G401 (cell line): Measurements from ENCODE around the gene EFCAB13. TPM values are rescaled to one million over a fixed set of nuclear protein-coding genes. Genes with fewer than 3 reads are reported as not detected.
A peak's percentile ranks its signal among the peaks of the same experiment; 100 is the strongest.

ENCODE experiments used
- DNase-seq: peaks from one replicate; pipeline ENCODE4 v3.0.0-alpha.2; 2015; ENCODE audit warnings: low spot score
- in situ Hi-C: cut with HindIII; loops from 2 replicates; pipeline ENCODE4 v1.10.0; 2016; ENCODE audit warnings: low sequenced_read_pairs, mixed read lengths
- total RNA-seq: library from RNA; depleted of rRNA; stranded (reverse); fragments of >200 nt; shearing (Covaris generic); gene quantifications from 2 replicates; pipeline ENCODE4 v1.2.3, GENCODE V29; 2014; rRNA removed

The EFCAB13 gene, protein sequence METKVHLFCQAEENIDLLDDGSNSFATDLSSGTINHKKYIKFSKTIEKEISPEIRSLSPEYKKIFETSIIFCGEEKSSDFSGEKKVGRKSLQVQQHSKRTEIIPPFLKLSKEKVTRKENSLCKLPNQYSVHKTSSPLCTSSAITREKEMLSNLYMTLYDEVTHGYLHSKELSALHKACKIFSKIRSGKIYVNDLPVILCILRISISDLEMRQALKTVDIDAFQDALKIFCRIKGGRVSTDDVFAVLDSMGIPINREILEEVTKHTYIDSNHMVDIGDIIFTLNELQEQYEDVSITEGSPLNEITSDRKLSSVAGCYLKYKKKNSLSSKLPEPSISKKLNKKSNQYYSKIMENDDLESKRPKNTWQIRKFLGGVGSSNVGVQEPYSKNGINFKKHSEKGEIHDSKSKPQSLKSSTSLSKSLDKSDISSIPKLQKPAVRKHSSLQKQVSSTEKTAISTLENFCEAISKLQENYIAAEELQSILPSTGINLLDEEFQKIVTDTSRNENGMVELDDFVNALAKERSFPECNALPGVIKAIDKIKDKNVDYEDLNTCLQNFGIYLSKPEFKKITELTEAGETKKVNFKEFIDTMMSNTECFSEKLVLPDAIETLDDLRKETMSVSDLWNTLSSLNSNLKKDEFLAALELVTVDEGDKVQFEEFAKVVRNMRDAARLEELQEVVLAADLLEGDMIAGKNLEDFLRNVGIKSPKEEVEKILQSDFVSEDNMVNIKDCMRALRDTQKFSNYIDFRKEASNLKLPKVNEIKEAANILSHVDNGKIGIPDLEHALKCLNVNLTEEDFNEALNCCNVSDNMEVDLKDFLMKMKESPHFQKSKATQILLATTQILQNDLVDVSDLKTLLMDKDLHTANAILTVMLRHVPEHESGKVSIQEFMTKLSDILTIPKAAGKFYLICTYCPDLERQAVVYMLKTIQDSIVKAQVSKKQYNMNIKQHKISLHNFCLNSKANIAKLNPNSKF
- total RNA-seq: not detected in 2 replicates

- in situ Hi-C loops: no loop called here
- DNase-seq: peak; percentile 8
Observed at GRCh38 chr17:47323382-47324223, at the start of gene EFCAB13. EFCAB13 (plus strand) TSS chr17:47323955; CDS start chr17:47328354, 4,399 bp downstream.

DNA sequence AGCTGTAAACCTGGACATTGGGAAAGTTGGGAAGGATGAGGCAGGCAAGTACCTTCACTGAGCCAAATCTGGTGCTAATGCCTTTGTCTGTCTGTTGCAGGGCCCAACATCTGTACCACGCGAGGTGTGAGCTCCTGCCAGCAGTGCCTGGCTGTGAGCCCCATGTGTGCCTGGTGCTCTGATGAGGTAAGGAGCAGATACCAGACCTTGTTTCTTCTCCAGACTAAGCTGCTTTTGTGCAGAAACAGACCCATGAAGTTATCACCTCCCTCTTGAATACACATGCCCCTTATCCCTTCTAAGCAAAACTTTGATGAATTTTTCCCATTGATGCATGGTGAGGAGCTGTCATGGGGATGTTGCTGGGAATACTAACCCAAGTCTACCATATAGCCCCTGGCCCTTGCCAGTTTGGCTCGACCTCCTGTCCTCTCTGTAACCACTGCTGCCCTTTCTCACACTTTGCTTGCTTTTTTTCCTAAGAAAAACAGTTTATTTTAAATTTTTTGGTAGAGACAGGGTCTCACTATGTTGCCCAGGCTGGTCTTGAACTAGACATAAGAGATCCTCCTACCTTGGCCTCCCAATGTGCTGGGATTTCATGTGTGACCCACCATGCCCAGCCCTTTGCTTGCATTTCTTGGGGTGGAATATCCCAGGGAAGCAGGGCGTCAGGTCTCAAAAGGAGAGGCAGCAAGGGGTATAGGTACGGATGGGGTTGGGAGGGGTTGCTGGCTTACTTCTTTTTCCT is 49.3 kb upstream of the EFCAB13 start:
- no peak for DNase-seq
- in situ Hi-C loops: no loop called here

DNA sequence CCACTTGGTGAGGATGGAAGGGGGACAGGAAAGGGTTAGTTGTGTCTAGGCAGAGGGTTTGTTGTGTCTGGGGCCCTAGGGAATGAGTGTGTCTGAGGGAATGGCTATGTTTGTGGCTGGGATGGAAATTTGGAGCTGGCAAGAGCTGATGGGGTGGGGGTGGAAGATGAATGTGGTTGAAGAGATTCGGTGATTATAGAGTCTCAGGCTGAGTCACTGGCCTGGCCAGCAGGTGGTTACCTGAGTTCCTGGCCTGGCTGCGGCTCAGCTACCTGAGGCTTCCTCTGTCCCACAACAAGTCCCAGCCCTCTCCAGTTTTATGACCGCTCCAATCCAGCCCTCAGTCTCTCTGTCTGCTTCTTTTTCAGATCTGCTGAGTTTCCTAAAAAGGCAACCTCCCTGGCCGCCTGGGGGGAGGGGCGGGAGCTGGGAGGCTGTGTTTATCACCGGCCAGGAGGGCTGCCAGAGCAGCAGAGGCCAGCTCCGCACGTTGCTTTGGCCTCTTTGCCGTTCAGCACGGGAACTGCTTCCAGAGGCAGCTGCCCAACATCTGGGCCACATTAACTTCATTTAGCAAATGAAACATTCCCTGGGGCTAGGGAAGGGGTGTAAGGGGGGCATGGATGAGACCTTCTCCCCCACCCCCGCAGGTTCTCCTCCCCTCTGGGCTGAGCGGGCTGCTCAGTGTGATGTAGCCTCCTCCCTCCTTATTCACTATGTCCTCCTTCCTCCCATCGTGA is 48.3 kb upstream of the EFCAB13 start:
- no peak for DNase-seq
- in situ Hi-C loops: no loop called here

- DNase-seq: no peak
- in situ Hi-C loops: no loop called here
Observed at GRCh38 chr17:47276444-47276843, 47.3 kb upstream of the EFCAB13 start.

GRCh38 chr17:47276868-47277267 is 46.9 kb upstream of the EFCAB13 start:
- in situ Hi-C loops: no loop called here
- DNase-seq: no peak

DNA sequence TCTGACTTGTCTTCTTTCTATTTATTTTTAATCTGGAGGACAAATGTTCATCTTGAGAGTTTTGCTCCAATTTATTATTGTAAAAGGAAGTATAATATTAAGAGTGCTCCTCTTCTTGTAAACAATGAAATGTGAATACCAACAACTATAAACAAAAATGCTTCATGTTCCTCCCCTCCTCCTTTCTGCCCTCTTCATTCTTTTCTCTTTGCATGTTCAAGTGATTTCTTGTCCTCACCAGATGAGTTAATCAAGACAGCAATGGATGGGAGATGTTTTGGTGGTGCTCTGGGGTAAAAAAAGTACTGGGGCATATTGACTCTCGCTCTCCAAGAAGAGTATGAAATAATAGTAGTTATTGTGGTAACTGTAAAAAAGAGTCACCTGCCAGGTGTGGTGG is 45.8 kb upstream of the EFCAB13 start:
- DNase-seq: no peak
- in situ Hi-C loops: no loop called here

- peak; percentile 19 for DNase-seq
- in situ Hi-C loops: no loop called here
Observed at GRCh38 chr17:47278561-47278960, 45.2 kb upstream of the EFCAB13 start.

GRCh38 chr17:47279062-47279801 is 44.5 kb upstream of the EFCAB13 start:
- in situ Hi-C loops: no loop called here
- no peak for DNase-seq

DNA sequence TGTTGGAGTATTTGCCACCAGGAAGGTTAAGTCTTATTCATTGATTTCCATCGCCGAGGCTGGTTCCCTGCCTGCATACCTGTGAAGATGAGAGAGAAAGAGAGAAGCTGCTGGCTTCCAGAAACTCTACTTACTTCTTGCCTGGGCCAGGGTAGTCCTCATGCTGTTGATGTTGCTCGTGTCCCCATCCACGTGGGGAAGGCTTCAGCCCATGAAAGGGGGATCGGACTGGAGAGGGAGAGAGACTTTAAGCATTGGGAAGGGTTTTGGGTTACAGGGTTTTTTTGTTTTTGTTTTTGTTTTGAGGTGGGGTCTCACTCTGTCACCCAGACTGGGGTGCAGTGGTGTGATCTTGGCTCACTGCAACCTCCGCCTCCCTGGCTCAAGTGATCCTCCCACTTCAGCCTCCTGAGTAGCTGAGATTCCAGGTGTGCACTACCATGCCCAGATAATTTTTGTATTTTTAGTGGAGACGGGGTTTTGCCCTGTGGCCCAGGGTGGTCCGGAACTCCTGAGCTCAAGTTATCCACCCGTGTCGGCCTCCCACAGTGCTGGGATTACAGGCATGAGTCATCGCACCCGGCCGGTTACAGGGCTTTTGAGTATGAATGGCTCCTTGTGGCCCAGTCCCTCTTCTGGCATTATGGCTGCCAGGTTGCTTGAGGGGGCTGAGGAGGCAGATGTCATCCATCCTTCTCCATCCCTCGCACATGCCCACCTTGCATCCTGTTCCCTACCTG is 43.5 kb upstream of the EFCAB13 start:
- no peak for DNase-seq
- in situ Hi-C loops: no loop called here

GRCh38 chr17:47281216-47281615 is 42.5 kb upstream of the EFCAB13 start:
- in situ Hi-C loops: no loop called here
- no peak for DNase-seq

GRCh38 chr17:47285003-47285402 is 38.8 kb upstream of the EFCAB13 start:
- no peak for DNase-seq
- in situ Hi-C loops: no loop called here

DNA sequence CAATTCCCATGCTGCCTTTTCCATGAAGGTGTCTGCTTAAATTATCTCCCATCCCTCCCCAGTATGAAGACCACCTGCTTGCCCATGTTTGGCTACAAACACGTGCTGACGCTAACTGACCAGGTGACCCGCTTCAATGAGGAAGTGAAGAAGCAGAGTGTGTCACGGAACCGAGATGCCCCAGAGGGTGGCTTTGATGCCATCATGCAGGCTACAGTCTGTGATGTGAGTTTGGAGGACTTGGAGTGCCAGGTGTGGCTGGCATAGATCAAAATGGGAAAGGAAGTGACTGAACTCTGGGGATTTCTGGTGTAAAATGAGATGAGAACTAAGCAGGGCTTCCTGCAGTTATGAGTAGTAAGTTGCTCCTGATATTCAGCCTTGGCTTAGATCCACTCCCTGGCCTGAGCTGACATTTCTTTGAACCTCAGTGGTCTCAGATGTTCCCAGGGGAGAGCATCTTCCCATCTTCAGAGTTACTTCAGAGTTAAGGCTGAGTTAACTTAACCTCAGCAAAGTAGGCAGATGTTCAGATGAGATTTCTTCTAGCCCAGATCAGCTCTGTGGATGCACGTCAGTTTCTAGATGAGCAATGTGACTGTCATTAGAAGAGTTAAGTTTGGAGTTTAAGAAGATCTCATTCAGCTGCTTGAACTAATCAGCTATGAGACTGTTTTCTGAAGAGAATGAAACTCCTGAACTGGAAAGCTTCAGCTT is 37.4 kb upstream of the EFCAB13 start:
- no peak for DNase-seq
- in situ Hi-C loops: no loop called here

GRCh38 chr17:47287068-47287467 is 36.7 kb upstream of the EFCAB13 start:
- DNase-seq: no peak
- in situ Hi-C loops: no loop called here

GRCh38 chr17:47287639-47288038 is 36.1 kb upstream of the EFCAB13 start:
- DNase-seq: no peak
- in situ Hi-C loops: no loop called here

GRCh38 chr17:47288531-47289116 is 35.1 kb upstream of the EFCAB13 start:
- DNase-seq: no peak
- in situ Hi-C loops: no loop called here

- DNase-seq: no peak
- in situ Hi-C loops: no loop called here
Observed at GRCh38 chr17:47289302-47289701, 34.5 kb upstream of the EFCAB13 start.
